GM21786 (cell line): ENCODE data around the gene DDX19B.
"Not testable (repeated sequence)": the region's sequence is repeated elsewhere in the genome, so short reads cannot be mapped to it uniquely, and the experiment has no call there.

Source experiments
- ATAC-seq: cut with Tn5 transposase; IDR thresholded peaks from one replicate; pipeline ENCODE4 v1.9.1; 2021; ENCODE audit not compliant: unreplicated experiment

Gene DDX19B

DNA sequence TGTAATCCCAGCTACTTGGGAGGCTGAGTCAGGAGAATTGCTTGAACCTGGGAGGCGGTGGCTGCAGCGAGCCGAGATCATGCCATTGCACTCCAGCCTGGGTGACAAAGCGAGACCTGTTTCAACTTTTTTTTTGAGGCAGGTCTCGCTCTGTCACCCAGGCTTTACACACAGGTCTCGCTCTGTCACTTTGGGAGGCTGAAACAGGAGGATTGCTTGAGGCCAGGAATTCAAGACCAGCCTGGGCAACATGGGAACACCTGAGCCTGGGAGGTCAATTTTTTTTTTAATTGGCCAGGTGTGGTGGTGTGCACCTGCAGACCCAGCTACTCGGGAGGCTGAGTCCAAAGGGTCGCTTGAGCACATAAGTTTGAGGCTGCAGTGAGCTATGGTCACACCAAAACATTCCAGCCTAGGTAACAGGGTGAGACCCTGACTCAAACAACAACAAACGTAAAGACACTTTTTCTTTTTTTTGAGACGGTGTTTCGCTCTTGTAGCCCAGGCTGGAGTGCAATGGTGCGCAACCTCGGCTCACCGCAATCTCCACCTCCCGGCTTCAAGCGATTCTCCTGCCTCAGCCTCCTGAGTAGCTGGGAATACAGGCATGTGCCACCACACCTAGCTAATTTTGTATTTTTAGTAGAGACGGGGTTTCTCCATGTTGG, 11.5 kb upstream of the DDX19B start:
- not testable (repeated sequence) for ATAC-seq

- peak; percentile 99 for ATAC-seq
These were observed 9.5 kb upstream of the DDX19B start, which contains the start of gene AARS1 for GRCh38 chr16:70289229-70290094. AARS1 (minus strand) TSS chr16:70289506; CDS start chr16:70282763, 6,743 bp downstream.

DNA sequence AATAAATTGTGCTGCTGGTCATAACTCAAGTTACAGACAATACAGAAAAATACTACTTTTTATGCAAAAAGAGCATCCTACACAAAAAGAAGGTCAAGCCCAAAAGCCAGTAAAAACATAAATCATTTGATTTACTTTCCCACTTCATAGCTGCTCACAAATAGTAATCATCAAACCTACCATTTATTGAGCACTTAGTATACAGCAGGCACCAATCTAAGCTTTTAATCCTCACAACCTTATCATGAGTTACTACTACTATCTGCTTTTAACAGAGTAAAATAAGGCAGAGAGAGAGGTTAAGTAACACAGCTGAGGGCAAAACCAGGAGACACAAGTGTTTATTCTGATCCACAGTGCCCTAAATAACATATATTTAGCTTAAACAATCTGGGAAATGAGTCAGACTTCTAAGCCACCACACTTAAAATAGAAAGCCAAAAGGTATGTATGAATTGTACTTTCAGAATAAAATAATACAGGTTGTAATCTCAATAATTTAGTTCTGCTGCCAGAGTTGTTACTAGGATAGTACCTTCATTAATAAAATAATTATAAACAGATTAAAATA, 8.0 kb upstream of the DDX19B start:
- no peak for ATAC-seq

DNA sequence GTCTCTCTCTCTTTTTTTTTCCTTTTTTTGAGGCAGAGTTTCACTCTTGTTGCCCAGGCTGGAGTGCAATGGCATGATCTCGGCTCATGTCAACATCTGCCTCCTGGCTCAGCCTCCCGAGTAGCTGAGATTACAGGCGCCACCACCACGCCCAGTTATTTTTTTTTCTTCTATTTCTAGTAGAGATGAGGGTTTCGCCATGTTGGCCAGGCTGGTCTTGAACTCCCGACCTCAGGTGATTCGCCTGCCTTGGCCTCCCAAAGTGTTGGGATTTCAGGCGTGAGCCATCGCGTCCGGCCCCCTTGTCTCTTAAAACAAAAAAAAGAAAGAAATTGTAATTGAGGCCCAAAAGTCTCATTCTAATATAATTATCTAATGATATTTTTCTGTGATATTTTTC, 6.8 kb upstream of the DDX19B start:
- not testable (repeated sequence) for ATAC-seq

GRCh38 chr16:70294385-70295025, 4.5 kb upstream of the DDX19B start:
- ATAC-seq: no peak

DNA sequence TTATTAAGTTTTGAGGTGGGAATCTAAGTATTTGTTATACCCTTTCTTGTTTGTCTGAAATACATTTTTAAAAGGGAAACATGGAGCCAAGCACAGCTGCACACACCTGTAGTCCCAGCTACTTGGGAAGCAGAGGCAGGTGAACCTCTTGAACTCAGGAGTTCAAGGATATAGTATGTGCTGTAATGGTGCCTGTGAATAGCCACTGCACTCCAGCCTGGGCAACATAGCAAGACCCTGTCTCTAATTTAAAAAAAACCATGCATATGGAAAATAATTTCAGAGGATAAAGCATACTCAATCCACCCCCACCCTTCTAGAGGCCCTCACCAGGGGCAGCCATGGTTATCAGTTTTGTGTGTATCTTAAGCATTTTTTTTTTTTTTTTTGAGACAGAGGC, 3.4 kb upstream of the DDX19B start:
- no peak for ATAC-seq

DNA sequence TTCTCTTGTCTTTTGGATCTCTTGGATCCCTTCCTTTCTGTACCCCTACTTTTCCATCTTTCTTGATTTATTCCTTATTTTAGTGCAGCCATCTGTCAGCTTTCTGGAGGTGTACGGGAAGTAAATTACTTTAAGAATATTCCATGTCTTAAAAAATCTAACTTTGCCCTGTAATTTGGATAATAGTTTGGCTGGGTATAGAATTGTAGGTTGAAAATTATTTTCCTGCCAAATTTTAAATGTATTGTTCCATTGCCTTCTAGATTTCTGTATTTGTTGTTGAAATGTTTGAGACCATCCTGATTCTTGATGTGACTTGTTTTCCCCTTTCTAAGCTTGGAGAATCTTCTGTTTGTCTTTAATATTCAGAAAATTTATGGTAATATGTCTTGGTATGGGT, 2.1 kb downstream of the DDX19B start:
- no peak for ATAC-seq

- no peak for ATAC-seq
These were observed 3.8 kb downstream of the DDX19B start for GRCh38 chr16:70302745-70303144.

DNA sequence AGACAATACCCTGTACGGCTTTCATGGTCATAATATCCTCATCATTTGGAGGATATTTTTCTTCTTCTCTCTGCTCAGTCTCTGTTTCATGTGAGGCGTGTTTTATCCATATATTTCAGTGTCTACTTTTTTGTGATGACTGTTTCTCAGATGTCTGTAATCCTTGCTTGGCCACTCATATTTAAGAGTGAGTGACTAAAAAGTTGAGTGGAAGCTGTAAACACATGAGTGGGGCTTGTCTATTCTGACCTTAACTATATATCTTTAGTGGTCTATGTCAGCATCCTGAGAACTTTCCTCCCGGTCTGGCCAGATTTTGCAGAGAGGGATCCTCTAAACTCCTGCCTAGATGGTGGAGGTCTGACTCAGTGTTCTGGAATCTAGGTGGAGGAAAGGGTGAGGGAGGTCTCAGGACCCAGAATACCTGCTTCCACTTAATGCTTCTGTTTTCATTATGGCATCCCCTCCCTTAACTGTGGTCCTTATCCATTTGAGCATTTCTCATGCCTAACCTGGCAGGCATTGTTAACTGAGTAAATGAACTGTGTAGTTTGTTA, 6.0 kb downstream of the DDX19B start:
- ATAC-seq: no peak

DNA sequence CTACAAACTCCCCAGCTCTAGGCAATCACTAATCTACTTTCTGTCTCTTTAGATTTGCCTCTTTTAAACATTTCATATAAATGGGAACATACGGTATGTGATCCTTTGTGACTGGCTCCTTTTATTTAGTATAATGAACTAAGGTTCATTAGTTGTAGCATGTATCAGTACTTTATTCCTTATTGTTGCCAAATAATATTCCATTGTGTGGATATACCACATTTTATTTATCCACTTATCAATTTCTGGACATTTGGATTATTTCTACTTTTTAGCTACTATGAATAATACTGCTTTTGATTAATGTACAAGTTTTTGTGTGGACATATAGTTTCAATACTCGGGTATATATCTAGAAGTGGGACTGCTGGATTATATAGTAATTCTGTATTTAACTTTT, 7.9 kb downstream of the DDX19B start:
- ATAC-seq: no peak

GRCh38 chr16:70307726-70308125, 8.7 kb downstream of the DDX19B start:
- ATAC-seq: not testable (repeated sequence)

DNA sequence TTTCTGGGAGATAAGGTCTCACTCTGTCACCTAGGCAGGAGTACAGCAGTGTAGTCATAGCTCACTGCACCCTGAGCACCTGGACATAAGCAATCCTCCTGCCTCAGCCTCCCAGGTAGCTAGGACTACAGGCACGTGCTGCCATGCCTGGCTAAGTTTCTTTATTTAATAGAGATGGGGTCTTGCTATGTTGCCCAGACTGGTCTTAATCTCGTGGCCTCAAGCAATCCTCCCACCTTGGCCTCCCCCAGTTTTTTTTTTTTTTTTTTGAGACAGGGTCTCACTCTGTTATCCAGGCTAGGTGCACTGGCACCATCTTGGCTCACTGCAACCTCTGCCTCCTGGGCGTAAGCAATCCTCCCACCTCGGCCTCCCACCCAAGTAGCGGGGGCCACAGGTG, 21.1 kb downstream of the DDX19B start:
- ATAC-seq: no peak

DNA sequence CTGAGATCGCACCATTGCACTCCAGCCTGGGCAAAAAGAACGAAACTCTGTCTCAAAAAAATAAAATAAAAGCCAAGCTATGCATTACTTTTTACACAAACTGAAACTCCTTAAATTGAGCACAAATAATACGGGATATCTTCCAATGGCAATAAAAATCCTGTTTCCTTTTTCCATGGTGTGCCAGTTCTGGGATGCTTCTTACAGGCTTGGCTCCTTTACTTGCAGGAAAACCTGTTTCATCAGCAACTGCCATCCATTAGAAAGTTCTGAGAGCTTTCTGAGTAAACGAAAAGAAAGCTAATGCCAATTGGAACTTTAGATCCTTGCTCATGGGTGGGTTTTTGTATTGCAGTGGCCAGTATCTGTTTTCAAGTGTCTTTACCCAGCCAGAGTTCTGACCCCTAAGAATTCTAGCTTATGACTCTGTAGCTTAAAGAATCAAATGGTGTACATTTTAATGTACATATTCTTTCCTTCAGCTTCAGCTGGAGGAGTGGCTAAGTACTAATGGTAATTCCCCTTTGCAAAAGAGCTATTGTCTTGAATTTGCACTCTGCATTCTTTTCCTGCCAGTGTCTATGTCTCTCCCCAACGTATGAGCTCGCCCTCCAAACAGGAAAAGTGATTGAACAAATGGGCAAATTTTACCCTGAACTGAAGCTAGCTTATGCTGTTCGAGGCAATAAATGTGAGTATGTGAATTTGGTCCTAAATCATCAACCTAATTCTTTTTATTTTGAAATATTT, 26.2 kb downstream of the DDX19B start:
- no peak for ATAC-seq

GRCh38 chr16:70331091-70331490, 32.1 kb downstream of the DDX19B start:
- no peak for ATAC-seq

DNA sequence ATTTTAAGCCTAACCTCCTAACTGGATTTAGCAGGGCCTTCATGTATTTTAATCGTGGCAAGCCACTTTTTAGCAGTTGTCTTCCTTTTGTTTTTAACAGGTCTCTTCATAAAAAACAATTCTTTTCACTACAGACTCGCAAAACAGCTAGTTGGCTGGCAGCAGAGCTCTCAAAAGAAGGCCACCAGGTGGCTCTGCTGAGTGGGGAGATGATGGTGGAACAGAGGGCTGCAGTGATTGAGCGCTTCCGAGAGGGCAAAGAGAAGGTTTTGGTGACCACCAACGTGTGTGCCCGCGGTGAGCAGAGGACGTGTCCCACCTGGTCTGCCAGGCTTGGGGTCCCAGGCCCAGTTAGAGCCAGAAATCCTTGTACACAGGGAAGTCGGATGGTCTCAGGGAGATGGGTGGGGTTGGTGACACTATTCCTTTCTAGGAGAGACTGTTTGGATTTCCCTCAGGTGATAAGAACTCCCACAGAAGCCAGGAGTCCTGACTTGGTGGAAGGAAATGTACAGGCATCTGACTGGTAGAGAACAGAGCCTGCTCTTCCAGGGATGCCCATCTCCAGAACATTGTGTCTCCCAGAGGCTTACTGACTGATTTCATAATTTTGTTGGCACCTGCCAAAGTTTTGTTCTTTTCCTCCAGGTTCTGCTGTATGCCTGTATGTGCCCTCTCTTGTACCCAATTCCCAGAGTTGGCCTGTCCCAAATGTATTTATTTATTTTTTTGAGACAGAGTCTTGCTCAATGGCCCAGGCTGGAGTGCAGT, 32.8 kb downstream of the DDX19B start:
- ATAC-seq: no peak

GRCh38 chr16:70332728-70333127, 33.7 kb downstream of the DDX19B start:
- ATAC-seq: not testable (repeated sequence)

- ATAC-seq: no peak
These were observed 38.8 kb downstream of the DDX19B start for GRCh38 chr16:70337814-70338213.

DNA sequence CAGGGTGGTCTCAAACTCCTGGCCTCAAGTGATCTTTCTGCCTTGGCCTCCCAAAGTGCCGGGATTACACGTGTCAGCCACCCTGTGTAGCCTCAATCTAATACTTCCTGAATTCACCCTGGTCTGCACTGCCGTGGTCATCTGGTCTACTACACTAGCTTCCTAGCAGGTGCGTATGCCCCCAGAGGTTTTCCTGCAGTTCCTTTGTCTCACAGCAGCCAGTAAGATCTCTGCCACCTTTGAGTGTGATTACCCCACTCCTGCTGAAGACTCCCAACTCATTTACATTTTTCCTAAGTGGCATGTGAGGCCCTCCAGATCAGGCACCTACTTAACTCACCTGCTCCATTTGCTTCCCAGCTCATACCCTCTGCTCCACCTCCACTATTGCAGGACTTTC, 42.6 kb downstream of the DDX19B start:
- no peak for ATAC-seq

- ATAC-seq: no peak
These were observed 43.0 kb downstream of the DDX19B start for GRCh38 chr16:70342016-70342415.

DNA sequence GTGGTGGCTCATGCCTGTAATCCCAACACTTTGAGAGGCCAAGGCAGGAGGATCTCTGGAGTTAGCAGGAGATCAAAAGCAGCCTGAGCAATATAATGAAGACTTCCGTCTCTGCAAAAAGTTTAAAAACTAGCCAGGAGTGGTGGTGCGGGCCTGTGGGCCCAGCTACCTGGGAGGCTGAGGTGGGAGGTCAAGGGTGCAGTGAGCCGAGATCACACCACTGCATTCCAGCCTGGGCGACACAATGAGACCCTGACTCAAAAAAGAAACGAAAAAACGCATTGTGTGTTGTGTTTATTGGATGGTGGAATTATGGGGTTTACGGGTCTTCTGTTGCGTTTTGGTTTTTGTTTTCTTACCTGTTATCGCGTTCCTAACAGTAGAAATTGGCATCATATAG, 46.9 kb downstream of the DDX19B start:
- no peak for ATAC-seq
